ENCODE data around the gene MLF1.

MLF1 gene

GRCh38 chr3:158590223-158590622, 19.2 kb downstream of the MLF1 start:
- FAIRE-seq = no peak

DNA sequence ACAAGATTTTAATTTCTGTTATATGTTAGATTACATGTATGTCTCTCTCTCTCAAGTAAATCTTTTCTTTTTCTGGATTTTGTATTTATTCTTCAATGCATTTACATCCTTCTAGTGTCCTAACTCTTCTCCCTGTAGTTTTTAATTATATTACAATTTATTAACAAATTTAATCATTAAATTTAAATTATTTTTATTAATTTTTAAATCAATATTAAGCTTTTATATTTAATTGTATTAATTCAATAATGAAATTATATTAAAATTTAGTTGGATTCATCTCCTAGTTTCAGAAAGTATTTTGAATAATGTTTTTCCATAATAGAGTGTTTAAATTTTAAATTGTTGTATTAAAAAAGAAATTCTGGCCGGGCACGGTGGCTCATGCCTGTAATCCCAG, 29.8 kb downstream of the MLF1 start:
- FAIRE-seq = no peak

DNA sequence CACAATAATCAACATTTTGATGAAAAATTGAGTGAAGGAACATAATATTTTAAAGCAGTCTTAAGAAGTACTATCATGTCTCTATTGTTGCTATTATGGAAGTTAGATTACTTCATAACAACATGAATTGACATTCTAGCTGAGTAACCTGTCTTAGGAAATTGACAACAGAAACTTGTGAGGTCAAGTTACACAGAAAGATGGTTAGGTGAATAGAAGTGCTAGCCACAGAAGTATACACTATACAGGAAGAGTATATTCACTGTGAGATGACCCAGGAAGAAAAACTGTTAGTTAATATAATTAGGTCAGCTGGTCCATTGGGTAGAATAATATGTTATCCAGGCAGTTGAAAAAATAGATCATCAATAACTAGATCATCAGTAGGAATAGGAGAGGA, 31.2 kb downstream of the MLF1 start:
- no peak for FAIRE-seq

DNA sequence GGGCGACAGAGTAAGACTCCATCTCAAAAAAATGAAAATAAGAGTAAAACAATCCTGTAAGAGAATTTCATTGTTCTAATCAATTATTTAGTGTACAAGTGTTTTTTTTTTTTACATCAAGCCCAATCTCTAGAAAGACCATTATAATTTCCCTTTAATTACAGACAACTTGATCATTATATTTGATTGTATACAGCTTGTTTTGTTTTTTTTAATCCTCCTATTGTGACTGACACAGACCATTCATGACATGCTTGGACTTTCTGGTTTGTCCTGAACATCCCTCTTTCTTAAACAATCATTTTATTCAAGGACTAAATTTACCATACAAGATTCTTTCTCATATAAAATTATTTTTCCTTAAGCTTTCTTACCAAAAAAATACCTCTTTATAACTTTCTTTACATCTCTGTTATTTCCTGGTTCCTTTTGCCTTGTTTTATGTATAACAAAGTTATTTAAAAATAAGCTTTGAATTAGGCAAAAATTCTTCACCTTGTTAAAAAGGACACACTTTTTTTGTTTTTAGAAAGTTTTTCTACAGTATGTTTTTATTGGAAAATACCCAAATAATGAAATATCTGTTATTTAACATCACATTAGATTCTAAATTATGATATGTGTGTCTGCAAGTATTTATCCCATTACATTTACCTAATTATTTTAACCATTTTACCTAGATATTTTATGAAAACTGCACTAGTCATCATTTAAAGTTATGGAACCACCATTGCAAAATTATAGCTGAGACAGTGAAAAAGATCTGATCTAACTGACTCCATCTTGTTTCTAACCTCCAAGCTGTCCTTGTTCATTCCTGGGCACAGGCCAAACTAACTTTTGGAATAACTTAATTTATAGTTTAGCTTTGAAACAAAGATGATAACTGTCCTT, 47.2 kb downstream of the MLF1 start:
- FAIRE-seq = no peak

- FAIRE-seq = no peak
Observed at GRCh38 chr3:158625881-158626280, 54.9 kb downstream of the MLF1 start.

DNA sequence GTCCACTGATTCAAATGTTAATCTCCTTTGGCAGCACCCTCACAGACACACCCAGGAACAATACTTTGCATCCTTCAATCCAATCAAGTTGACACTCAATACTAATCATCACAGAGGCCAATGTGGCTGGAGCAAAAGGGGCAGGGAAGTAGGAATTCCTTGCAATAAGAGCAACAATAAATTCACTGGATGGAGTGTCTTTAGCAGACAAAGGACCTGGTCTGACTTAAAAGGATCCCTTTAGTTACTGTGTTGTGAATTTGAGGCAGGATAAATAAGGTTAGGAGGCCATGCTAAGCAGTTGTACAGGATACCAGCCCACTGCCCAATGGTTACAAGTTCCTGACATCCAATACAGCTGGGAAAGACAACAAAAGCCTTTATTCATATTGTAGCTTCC, 61.0 kb downstream of the MLF1 start:
- FAIRE-seq = no peak

- FAIRE-seq = no peak
Observed at GRCh38 chr3:158640646-158641045, 69.7 kb downstream of the MLF1 start.

- FAIRE-seq = no peak
Observed at GRCh38 chr3:158642005-158642404, 71.0 kb downstream of the MLF1 start.

DNA sequence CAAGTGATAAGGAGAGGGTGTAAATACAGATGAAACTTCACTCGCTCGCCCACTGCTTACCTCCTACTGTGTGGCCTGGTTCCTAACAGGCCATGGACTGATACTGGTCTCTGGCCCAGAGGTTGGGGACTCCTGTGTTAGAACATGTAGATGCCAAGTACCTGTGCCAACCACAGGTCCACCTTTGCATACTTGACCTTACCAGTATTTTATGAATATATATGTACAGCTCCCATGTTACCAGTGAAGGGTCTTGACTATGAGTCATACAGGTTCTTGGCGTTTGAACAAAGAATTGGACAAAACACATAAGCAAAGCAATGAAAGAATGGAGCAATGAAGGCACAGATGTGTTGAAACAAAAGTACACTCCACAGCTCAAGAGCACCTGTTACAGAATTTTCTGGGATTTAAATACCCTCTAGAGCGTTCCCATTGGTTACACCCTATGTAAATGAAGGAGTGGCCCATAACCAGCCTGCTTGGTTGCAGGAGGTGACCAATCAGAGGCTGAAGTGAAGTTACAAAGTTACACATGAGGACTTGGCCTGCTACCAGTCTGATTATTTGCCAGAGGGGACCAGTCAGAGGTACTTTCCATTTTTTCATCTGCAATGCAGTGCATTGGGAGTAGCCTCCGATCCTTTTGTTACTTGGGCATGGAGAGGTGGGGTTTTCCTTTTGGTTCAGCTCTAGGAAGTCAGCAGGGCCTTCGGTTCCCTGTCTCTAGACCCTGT, 71.6 kb downstream of the MLF1 start:
- no peak for FAIRE-seq

DNA sequence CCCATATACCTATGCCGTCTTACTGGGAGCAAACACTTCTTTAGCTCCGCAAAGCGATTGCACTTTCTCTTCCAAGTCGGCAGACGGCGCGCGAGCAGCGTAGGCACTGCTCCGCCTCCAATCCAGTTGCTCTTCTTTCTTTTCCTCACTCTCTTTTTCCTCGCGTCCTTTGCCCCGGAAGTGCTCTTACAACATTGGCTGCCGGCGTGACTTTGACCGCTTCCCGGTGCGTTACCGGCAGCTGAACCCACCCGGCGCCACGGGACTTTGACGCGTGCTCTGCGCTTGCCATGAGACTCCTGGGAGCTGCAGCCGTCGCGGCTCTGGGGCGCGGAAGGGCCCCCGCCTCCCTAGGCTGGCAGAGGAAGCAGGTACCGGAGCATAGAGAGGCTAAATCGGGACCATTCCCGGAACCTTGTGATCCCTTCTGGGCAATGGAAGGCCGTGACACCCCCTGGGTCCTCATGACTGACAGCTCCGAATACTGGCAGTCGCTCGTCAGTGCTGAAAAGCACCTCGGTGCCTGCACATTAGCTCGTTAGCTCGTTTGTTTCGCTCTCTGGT, 73.4 kb downstream of the MLF1 start, which contains the start of gene GFM1:
Gene GFM1 (plus strand): TSS at position 183 of the 564 bp plus-strand sequence. CDS start 108 bp downstream, at position 291.
- FAIRE-seq = peak; percentile 89

- no peak for FAIRE-seq
Observed at GRCh38 chr3:158649791-158650190, 78.8 kb downstream of the MLF1 start.

GRCh38 chr3:158651192-158651591, 80.2 kb downstream of the MLF1 start:
- no peak for FAIRE-seq

DNA sequence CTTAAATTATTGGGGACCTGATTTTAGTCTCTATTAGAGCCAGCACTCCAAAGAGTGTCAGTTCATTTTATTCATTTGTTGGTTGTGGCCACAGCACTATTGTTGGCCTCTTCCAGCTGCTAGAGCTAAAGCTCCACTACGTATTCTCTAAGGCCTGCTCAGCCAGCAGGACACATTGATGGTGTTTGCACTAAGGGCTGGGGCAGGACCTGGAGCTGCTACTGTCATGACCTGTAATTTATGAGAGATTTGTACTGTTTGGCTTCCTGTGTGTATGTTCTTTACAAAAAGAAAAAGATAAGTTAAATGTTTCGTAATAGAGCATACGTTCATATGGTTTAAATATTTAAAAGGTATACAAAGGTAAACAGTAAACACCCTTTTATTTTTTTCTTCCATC, 81.5 kb downstream of the MLF1 start:
- FAIRE-seq = no peak
